HL-60 (cell line): ENCODE results near the gene AFDN.

Source experiments
- DNase-seq, 2 experiments: peaks; one replicate each; pipeline ENCODE4 v3.0.0-alpha.2; 2010 to 2020; ENCODE audit warnings: low read depth in 1 of 2, low spot score in 1 of 2
- H3K27ac ChIP-seq: fragments of 250-450 bp; sonication (Bioruptor Pico); replicated peaks from 2 replicates; pipeline ENCODE4 v1.5.1; 2020; ENCODE audit warnings: mild to moderate bottlenecking, moderate library complexity
- H3K27me3 ChIP-seq: fragments of 250-450 bp; sonication (Bioruptor Pico); 2 replicates; pipeline ENCODE4 v1.5.1; 2021; ENCODE audit warnings: mild to moderate bottlenecking, moderate library complexity; ENCODE audit not compliant: insufficient read depth, poor library complexity, severe bottlenecking
- H3K4me3 ChIP-seq: replicated peaks from 2 replicates; pipeline ENCODE4 v1.5.1; 2011; ENCODE audit warnings: mild to moderate bottlenecking, control low read depth, low read length; ENCODE audit not compliant: insufficient read depth
- GABPA ChIP-seq: IDR thresholded peaks from 2 replicates; pipeline ENCODE4 v1.6.1; 2012; ENCODE audit warnings: low read depth
- POLR2AphosphoS5 ChIP-seq: IDR thresholded peaks from 2 replicates; pipeline ENCODE4 v1.6.1; 2012; ENCODE audit warnings: low read depth
- SPI1 ChIP-seq: IDR thresholded peaks from 2 replicates; pipeline ENCODE4 v1.6.1; 2012; ENCODE audit warnings: low read depth, mild to moderate bottlenecking, borderline replicate concordance
- TF ChIP-seq, protein P1 (sequence below): IDR thresholded peaks from one replicate; pipeline ENCODE4 v1.5.1; 2011; ENCODE audit warnings: low read length, control low read depth, inconsistent platforms; ENCODE audit not compliant: insufficient read depth
- TF ChIP-seq, protein P2 (sequence below): IDR thresholded peaks from 2 replicates; pipeline ENCODE4 v1.6.1; 2012; ENCODE audit warnings: low read depth; ENCODE audit not compliant: insufficient replicate concordance

Gene AFDN

DNA sequence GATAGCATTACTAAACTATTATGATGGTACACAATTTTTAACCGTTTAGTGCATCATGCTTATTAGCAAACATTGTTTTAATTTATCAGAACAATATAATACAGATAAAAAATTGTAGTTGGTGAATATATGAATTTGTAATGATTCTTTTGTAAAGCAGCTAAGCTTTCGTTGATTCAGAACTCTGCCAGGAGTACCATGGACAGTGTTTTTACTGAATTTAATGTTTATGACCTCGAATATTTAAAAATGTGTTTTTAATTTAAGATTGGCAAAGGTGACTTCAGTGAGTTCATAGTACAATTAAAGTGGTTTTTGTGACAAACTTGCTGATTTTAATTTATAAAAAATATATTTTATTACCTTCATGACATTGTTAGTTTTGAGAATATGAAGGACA is 10.0 kb downstream of the AFDN start:
- peaks cover 5% of the 10 kb centered on the region for H3K27me3 ChIP-seq
- DNase-seq, result no peak

DNA sequence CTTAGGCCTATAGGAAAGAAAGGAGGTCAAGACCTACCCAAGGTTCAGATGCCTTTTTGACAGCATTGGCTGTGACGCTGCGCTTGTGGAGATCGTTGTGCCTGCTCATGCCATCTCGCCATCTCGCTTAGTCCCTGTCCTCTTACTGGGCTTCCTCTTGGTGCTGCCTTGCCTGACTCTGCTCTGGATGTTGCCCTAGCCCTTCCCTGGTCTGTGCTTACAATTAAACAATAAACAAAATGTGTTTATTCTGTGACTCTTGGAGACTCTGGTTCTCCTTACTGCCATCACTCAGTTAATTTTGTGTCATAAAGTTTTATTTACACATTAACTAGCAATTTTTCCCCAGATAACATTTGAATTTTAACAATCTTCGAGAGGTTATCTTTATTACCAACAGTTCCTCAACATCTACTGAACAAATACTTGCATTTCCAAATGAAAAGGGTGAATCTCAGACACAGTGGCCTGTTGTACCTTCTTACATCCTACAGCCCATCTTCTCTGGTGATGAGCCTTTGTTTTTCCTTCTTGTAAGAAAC is 11.6 kb downstream of the AFDN start:
- TF ChIP-seq, protein P1, sequence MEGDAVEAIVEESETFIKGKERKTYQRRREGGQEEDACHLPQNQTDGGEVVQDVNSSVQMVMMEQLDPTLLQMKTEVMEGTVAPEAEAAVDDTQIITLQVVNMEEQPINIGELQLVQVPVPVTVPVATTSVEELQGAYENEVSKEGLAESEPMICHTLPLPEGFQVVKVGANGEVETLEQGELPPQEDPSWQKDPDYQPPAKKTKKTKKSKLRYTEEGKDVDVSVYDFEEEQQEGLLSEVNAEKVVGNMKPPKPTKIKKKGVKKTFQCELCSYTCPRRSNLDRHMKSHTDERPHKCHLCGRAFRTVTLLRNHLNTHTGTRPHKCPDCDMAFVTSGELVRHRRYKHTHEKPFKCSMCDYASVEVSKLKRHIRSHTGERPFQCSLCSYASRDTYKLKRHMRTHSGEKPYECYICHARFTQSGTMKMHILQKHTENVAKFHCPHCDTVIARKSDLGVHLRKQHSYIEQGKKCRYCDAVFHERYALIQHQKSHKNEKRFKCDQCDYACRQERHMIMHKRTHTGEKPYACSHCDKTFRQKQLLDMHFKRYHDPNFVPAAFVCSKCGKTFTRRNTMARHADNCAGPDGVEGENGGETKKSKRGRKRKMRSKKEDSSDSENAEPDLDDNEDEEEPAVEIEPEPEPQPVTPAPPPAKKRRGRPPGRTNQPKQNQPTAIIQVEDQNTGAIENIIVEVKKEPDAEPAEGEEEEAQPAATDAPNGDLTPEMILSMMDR, result no peak
- TF ChIP-seq POLR2AphosphoS5 (no peak), GABPA (no peak), SPI1 (no peak)
- Histone ChIP-seq H3K27ac (no peak overlapping the region), H3K27me3 (no peaks in the 10 kb centered on the region), H3K4me3 (no peak overlapping the region)
- no peak for DNase-seq

More for the DNA sequence above, 10.0 kb downstream of the AFDN start:
- no peak overlapping the region for H3K4me3 ChIP-seq
- no peak for TF ChIP-seq POLR2AphosphoS5
- TF ChIP-seq, protein P1, result no peak
- TF ChIP-seq, protein P2, sequence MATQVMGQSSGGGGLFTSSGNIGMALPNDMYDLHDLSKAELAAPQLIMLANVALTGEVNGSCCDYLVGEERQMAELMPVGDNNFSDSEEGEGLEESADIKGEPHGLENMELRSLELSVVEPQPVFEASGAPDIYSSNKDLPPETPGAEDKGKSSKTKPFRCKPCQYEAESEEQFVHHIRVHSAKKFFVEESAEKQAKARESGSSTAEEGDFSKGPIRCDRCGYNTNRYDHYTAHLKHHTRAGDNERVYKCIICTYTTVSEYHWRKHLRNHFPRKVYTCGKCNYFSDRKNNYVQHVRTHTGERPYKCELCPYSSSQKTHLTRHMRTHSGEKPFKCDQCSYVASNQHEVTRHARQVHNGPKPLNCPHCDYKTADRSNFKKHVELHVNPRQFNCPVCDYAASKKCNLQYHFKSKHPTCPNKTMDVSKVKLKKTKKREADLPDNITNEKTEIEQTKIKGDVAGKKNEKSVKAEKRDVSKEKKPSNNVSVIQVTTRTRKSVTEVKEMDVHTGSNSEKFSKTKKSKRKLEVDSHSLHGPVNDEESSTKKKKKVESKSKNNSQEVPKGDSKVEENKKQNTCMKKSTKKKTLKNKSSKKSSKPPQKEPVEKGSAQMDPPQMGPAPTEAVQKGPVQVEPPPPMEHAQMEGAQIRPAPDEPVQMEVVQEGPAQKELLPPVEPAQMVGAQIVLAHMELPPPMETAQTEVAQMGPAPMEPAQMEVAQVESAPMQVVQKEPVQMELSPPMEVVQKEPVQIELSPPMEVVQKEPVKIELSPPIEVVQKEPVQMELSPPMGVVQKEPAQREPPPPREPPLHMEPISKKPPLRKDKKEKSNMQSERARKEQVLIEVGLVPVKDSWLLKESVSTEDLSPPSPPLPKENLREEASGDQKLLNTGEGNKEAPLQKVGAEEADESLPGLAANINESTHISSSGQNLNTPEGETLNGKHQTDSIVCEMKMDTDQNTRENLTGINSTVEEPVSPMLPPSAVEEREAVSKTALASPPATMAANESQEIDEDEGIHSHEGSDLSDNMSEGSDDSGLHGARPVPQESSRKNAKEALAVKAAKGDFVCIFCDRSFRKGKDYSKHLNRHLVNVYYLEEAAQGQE, result peak; percentile 72
- TF ChIP-seq GABPA, result no peak
- no peak overlapping the region for H3K27ac ChIP-seq

DNA sequence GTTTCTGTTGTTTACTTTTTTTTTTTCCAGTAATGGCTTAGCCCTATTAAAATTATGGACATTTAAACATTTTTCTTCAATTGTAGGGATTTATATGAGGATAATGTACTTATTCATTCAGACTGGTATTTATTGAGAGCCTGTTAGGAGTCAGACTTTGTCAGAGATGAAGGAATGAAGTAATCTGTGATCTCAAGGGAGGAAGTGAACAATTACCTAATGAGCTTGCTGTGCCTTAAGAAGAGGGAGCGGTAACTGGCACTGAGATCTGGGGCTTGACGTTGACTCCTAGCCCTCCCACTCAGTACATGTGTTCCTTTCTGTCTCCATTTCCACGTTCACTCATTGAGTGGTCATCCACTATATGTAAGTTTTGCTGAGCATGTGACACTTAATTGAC is 12.6 kb downstream of the AFDN start:
- DNase-seq, result no peak
- TF ChIP-seq, protein P1, result no peak
- TF ChIP-seq SPI1 (no peak), POLR2AphosphoS5 (no peak), GABPA (no peak)
- TF ChIP-seq, protein P2, result no peak
- Histone ChIP-seq H3K27ac (no peak overlapping the region), H3K4me3 (no peak overlapping the region), H3K27me3 (no peaks in the 10 kb centered on the region)

DNA sequence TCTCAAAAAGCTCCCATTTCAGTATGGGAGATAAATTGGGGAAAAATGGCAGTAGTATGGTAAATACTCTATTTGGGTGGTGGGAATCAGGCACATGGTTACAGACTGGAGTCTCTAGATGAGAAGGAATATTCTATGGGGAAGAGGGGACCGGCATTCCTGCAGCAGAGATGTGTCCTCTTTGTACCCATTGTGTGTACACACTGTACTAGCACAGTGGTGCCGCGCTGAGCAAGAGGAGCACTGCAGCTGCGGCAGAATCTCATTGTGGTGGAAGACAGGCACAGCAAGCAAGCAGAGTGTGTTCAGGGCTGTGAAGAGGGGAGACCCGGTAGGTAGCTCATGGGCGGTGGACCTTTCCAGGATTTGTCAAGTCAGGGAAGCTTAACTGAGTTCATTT is 13.0 kb downstream of the AFDN start:
- no peak for DNase-seq
- Histone ChIP-seq H3K4me3 (no peak overlapping the region), H3K27ac (no peak overlapping the region), H3K27me3 (no peaks in the 10 kb centered on the region)
- TF ChIP-seq, protein P2, result no peak
- no peak for TF ChIP-seq GABPA
- no peak for TF ChIP-seq SPI1
- no peak for TF ChIP-seq POLR2AphosphoS5
- TF ChIP-seq, protein P1, result no peak
